ENCODE measurements around the gene LIMS4.
"Not testable (repeated sequence)": the region's sequence is repeated elsewhere in the genome, so short reads cannot be mapped to it uniquely, and the experiment has no call there.

DNA sequence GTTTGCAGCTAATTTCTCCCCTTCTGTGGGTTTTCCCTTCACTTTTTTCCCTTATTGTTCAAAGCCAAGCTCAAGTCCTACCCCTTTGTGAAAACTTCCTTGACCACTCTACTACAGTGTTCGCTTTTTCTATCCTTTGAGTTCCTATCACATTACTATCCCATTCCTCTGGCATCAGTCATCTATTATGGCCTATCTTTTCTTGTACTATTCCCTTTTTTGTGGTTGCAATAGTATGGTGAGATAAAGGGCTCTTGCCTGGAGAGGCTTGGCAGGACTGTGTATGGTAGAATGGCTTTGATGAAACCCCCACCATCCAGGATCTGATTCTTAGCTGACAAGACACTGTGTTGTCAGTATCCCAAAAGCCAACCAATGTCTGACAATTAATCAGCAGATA lies 30.7 kb downstream of the LIMS4 start:
- not testable (repeated sequence) for TF ChIP-seq CTCF, POLR2A, POLR2AphosphoS5, EP300 (IDR thresholded peaks at IDR 0.05)

All from suprapubic skin (tissue), 4 donors.